ENCODE measurements around the gene PLCH1.

GRCh38 chr3:155327871-155328270 lies 417.0 kb downstream of the PLCH1 start:
- TF ChIP-seq TARDBP (IDR thresholded peaks at IDR 0.05): no peak
- no peak for TF ChIP-seq ELF4 (IDR thresholded peaks at IDR 0.05)
- TF ChIP-seq PKNOX1 (IDR thresholded peaks at IDR 0.05): no peak
- no peak for TF ChIP-seq CTBP1 (IDR thresholded peaks at IDR 0.05; ENCODE audit: borderline replicate concordance)
- no peak for TF ChIP-seq FOXA1 (IDR thresholded peaks at IDR 0.05)
- TF ChIP-seq LEF1 (IDR thresholded peaks at IDR 0.05; ENCODE audit: borderline replicate concordance): no peak
- no peak for TF ChIP-seq SP1 (IDR thresholded peaks at IDR 0.05)
- TF ChIP-seq BHLHE40 (IDR thresholded peaks at IDR 0.05; ENCODE audit: borderline replicate concordance): no peak
- TF ChIP-seq SUZ12 (IDR thresholded peaks at IDR 0.05): no peak
